ENCODE data around the gene TMEM108. TPM values are rescaled to one million over a fixed set of nuclear protein-coding genes. Genes with fewer than 3 reads are reported as not detected.

The TMEM108 gene
- total RNA-seq, 2 donors from 2014 or later: not detected

DNA sequence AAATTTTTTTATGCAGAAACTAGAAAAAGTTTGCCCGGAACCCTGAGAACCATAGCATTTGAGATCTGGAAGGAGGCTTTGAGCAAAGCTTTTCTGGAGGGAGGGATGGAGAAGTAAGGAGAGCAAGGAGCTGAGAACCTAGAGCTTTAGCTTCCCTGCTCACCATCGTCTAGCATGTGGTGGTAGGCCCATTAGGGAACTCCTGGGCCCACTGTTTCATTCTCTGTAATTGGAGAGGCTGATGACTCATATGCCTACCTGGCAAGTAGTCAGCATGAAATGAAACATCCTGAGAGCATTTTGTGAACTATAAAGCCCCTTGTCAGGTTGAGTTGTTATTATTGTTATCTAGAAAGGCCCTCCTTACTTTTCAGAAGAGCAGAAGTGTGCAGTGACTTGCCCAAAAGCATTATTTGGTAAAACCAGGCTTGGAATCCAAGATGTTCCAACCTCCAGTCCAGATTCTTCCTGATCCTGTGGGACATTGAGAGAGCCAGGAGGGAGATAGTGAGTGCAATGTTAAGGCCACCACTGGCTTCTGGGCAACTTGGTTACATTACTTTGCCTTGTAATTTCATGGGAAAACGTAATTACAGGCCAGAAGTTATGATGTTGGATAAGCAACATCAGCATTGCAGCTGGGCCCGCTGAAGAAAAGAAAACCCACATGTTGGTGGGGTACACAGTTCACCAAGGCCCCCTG lies 257.2 kb downstream of the TMEM108 start:
- Mint-ChIP-seq H3K9me3 (no peaks in the 10 kb centered on the region), H3K36me3 (no peaks in the 10 kb centered on the region), H3K27ac (no peak overlapping the region)
- peak; percentile 39 to 90 for ATAC-seq
- DNase-seq (ENCODE audit: low spot score in 2 of 2): no peak

DNA sequence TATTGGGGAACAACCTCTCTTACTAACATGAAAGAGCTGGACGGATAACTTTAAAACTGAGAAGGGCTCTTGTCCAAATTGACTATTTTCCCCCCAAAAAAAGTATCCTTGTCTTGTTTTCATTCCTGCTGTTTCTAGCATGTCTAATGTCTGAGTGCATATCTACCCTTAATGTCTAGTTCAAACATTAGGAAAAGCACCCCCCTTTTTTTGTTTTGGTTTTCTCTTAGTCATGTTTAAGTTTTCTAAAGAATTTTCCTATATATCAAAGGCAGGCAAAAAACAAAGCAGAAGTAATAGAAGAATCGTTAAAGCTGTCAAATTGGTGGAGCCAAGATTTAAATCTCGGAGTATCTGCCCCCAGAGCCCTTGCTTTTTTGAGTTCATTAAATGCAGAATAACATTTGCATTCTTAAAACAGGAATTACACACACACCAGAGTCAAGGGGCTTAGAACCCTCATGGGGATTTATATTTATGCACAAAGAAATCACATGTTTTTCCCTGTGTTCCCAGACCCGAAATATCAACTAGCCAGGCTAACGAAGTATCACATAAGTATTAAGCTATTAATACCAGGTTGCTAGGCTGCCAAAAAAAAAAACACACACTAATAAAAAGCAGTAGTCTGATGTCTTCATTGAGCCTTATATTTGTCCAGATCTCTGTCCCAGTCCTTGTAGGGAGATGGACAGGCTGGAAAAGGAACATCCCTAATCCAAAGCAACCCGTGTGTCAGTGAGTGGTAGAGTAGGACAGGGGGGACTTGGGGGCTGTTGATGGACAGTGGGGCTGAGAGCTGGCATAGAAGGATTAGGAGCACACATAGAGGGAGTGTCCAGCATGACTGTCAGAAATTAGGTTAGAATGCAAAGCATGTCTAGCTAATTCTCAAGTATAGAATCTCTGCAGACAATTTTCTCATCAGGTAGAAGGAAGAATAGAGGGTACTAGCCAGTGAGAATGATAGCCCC lies 258.0 kb downstream of the TMEM108 start:
- no peaks in the 10 kb centered on the region for H3K36me3 Mint-ChIP-seq
- H3K27ac Mint-ChIP-seq: peak overlapping the region in 1 of 2 donors; percentile 45
- ATAC-seq (no peak), DNase-seq (ENCODE audit: low spot score in 2 of 2) (no peak)
- H3K9me3 Mint-ChIP-seq: no peaks in the 10 kb centered on the region

DNA sequence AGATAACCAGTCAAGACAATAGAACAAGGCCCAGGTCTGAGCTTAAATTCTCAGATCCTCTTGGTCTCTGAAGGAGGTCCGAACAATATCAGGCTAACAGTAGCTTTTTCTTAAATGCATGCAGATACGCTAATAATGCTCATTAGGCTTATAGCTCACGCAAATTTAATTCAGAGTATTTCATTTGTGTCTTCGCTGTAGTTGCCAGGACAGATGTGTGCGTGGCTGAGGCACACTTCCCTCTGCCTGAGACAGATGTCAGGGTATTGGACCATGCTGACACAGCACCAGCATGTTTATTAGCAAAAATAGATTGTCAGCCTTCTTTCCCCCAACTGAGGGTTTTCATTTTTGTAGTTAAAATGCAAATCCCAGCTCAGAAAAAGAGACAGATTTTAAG lies 258.8 kb downstream of the TMEM108 start:
- DNase-seq (ENCODE audit: low spot score in 2 of 2) (no peak), ATAC-seq (no peak)
- Mint-ChIP-seq H3K27ac (no peak overlapping the region), H3K9me3 (no peaks in the 10 kb centered on the region), H3K36me3 (no peaks in the 10 kb centered on the region)

DNA sequence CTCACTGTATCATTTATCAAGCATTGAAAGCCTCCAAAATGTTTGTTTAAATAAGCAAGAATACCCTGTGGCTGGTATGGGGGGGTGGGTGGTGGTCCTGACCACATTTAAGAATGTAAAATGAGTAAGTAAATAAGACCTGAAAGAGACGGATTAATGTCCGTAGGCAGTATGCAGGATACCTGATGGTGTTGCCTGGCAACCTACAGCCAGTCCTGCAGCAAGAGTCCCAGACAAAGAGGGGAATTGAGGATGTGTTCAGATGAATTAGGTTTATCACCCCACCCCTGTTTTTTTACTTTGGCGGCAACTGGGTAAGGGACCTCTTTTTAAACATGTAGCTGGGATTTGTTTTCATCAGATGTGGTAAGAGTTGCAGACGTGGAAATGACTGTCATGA lies 261.9 kb downstream of the TMEM108 start:
- no peak for DNase-seq (ENCODE audit: low spot score in 2 of 2)
- no peak overlapping the region for H3K27ac Mint-ChIP-seq
- H3K36me3 Mint-ChIP-seq: no peaks in the 10 kb centered on the region
- no peak for ATAC-seq
- no peaks in the 10 kb centered on the region for H3K9me3 Mint-ChIP-seq

DNA sequence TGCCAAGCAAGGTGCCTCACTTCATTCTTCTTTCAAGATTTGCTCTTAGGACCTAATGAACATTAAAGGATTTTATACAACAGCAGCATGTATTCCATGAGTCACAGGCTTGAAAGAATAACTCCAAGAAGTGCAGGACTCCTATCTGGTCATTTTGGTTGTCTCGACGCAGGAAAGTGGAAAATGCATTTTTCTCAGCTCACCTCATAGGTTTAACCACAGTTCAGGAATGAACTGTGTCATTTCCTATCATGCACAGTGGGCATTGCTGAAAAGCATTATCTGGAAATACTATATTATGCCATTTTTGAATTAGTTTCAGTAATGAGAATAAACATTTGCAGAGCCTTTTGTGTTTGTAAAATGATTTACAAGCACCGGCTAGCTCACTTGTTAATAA lies 263.0 kb downstream of the TMEM108 start:
- H3K27ac Mint-ChIP-seq: no peak overlapping the region
- no peaks in the 10 kb centered on the region for H3K36me3 Mint-ChIP-seq
- no peaks in the 10 kb centered on the region for H3K9me3 Mint-ChIP-seq
- no peak for DNase-seq (ENCODE audit: low spot score in 2 of 2)
- ATAC-seq: no peak

DNA sequence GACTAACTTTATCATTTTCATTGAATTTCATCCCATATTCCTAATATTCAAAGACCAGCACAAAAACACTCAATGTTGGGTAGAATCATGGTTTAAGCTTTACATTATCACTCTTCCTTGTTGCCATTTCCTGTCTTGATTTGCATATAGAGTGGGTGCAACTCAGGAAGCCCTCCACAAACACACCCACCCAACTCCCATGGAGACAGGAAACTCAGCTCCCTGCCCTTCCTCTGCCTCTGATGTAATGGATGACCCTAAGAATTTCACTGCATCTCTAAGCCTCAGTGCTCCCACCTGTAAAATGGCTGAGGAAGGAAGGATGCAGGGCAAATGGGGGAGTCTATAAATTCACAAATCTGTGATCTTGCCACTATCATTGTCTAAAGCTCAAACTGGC lies 263.5 kb downstream of the TMEM108 start:
- Mint-ChIP-seq H3K36me3 (no peaks in the 10 kb centered on the region), H3K9me3 (no peaks in the 10 kb centered on the region), H3K27ac (no peak overlapping the region)
- no peak for ATAC-seq
- no peak for DNase-seq (ENCODE audit: low spot score in 2 of 2)

DNA sequence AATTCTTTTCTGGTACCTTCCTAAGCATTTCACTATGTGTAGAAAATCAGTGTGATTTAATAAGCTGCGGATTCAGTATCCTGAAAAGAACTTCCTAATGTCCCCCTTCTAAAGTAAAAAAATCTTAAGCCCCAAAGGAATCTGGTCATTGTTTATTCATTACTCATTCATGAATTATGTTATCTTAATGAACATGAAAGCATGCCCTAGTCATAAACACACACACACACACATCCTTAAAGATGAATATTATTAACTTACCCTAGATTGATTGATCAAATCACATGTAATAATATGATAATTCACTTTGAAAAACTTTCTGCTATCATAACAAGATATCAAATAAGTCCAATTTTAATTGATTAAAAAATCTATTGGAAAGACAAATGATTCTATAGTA lies 265.2 kb downstream of the TMEM108 start:
- DNase-seq (ENCODE audit: low spot score in 2 of 2) (no peak), ATAC-seq (no peak)
- peaks cover 0 to 5% of the 10 kb centered on the region in 2 donors for H3K9me3 Mint-ChIP-seq
- H3K36me3 Mint-ChIP-seq: no peaks in the 10 kb centered on the region
- no peak overlapping the region for H3K27ac Mint-ChIP-seq

DNA sequence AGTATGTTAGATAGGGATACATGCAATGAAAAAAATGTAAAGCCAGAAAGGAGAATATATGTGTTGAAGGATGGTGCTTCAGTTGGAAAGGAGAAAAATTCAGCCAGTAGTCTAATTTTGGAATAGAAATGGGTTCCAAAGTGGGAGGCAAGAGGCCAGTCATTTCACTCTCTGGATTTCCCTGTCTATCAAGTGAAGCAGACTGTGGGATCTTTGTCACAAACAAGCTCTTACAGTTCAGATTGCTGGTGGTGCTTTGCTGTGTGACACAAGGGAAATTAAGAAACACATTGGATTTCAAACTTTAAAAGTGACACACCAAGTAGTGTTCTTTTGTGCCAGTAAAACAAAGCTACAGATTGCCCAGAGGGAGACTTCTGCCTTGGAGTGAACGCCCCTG lies 279.7 kb downstream of the TMEM108 start:
- H3K27ac Mint-ChIP-seq: no peak overlapping the region
- H3K9me3 Mint-ChIP-seq: peaks cover 5 to 20% of the 10 kb centered on the region in 2 donors
- H3K36me3 Mint-ChIP-seq: peaks cover 0 to 13% of the 10 kb centered on the region in 2 donors
- ATAC-seq: no peak
- no peak for DNase-seq (ENCODE audit: low spot score in 2 of 2)

DNA sequence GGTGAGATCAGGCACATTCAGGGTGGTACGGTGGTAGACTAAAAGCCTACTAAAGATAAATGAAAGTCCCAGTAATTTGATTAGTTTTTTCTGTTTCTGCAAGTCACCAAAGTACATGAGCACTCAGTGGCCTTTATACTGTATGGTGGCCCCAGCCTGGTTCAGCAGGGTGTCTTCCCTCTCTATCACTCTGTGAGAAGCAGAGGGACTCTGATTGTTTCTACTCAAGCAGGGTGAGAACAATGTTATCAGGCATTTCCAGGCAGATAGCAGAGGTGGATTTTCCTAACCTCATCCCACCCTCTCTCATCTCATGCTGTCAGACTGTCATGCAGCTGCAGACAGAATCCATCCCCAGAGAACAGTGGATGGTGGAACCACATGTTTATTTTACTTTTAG lies 290.2 kb downstream of the TMEM108 start:
- no peak for ATAC-seq
- Mint-ChIP-seq H3K27ac (no peak overlapping the region), H3K9me3 (no peaks in the 10 kb centered on the region), H3K36me3 (no peaks in the 10 kb centered on the region)
- DNase-seq (ENCODE audit: low spot score in 2 of 2): no peak

DNA sequence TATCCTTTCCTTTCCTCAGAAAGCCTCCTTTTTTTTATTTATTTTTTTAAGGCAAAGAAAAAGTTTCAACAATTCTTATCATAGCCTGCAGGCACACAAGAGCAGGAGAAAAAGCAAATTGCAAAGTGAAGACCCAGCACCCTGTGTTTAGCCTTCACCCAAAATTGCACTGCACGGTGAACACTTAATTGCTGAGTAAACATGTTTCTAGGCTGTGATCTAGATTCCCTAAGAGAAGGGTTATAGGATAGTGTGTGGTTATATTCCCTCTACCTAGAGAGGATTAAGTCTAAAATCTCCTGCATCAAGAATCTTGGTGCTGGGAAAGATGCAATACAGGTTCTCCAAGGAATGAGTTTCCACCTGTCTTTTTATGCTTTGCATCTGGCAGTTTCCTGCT lies 291.4 kb downstream of the TMEM108 start:
- ATAC-seq: no peak

DNA sequence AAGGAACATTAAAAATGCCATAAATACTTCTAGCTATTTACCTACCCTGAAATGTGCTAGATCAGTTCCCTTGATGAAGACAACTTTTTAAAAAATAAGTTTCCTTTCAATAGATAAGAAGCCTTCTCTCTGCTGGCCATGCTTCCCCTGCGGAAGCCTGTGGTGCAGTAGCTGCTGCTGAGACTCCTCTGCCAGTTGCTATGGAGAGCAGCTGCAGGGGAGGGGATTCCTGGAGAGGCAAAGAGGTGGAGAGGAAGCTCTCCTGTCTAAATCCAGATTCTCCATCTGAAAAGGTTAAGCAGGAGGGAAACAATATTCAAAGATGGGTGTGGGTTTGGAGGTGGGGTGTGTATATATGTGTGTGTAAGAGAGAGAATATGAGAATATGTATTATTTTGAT lies 291.9 kb downstream of the TMEM108 start:
- Mint-ChIP-seq H3K9me3 (no peaks in the 10 kb centered on the region), H3K36me3 (no peaks in the 10 kb centered on the region), H3K27ac (no peak overlapping the region)
- ATAC-seq (no peak), DNase-seq (ENCODE audit: low spot score in 2 of 2) (no peak)

More for the DNA sequence above, 291.4 kb downstream of the TMEM108 start:
- H3K36me3 Mint-ChIP-seq: no peaks in the 10 kb centered on the region
- no peak overlapping the region for H3K27ac Mint-ChIP-seq
- DNase-seq (ENCODE audit: low spot score in 2 of 2): no peak
- no peaks in the 10 kb centered on the region for H3K9me3 Mint-ChIP-seq

DNA sequence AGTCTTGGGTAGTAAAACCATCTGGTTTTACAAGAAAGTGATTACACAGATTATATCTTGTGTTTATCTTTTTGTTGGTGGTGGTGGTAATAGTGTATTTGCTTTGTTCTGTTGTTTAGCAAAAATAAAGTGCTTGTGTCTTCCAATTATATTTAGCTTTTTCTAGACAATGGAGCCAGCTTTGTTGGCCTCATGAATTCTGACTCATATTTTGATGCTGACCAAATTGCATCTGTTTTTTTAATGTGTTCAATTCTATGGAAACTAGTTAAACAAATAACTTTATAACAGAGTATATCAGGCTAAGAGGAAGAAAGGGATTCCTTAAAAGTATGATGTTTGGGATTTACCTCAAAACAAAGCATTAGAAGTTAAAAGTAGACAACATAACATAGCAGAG lies 292.3 kb downstream of the TMEM108 start:
- DNase-seq (ENCODE audit: low spot score in 2 of 2): no peak
- Mint-ChIP-seq H3K27ac (no peak overlapping the region), H3K9me3 (no peaks in the 10 kb centered on the region), H3K36me3 (no peaks in the 10 kb centered on the region)
- ATAC-seq: no peak

DNA sequence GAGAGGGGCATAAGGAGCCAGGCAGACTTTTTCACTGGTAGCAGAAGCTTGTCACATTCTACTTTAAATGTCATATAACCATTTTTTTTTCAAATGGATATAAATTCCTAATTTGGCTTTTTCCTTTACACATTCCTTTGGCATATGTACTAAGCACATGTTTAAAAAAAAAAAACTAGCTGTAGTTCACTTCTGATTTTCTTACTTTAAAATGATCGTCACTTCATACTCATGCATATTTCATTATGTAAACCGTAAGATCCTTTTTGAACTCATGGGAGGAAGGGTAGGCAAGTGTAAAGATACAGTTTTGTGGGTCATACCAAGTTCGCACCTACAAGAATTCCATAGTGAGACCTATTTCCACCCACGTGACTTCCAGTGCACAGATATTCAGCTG lies 316.5 kb downstream of the TMEM108 start:
- H3K9me3 Mint-ChIP-seq: peaks cover 0 to 4% of the 10 kb centered on the region in 2 donors
- no peak for ATAC-seq
- peaks cover 0 to 11% of the 10 kb centered on the region in 2 donors for H3K36me3 Mint-ChIP-seq
- H3K27ac Mint-ChIP-seq: no peak overlapping the region
- DNase-seq (ENCODE audit: low spot score in 2 of 2): no peak

DNA sequence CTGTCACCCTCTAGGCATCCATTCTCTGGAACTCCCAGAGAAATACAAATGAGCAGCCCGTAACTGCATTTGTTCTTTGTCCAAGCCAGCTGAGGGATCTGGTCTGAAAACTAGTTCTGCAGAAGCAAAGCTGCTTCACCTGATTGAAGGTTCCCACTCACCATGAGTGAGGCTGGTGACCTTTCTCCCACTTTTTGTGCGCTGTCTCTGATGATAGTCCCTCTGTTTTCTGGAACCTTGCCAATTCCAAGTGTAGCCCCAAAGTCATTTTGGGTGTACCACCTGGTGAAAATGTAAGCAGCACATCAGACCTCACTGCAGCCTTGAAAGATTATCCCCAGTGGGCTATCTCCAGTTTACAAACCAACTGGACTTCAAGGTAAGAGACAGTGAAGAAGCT lies 322.3 kb downstream of the TMEM108 start:
- Mint-ChIP-seq H3K36me3 (peaks cover 0 to 11% of the 10 kb centered on the region in 2 donors), H3K27ac (no peak overlapping the region), H3K9me3 (peaks cover 0 to 4% of the 10 kb centered on the region in 2 donors)
- no peak for DNase-seq (ENCODE audit: low spot score in 2 of 2)
- ATAC-seq: no peak

DNA sequence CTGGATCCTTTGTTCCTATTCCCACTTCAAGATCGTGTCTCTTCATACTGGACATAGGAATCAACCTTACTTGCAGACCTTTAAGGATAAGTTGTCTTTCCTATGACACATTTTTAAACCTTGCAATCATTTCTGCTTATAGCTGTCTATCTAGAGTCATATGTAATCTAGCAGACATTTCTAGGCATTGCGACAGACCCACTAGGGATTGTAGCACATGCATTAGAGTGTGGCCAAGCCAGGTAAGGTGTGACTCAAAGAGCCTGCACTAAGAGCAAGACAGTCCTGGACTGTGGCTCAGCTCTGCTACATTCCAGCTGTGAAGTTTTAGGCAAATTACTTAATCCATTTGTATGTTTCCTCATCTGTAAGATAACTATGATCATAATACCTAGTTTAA lies 322.8 kb downstream of the TMEM108 start:
- Mint-ChIP-seq H3K27ac (no peak overlapping the region), H3K36me3 (peaks cover 0 to 10% of the 10 kb centered on the region in 2 donors), H3K9me3 (peaks cover 0 to 4% of the 10 kb centered on the region in 2 donors)
- ATAC-seq (no peak), DNase-seq (ENCODE audit: low spot score in 2 of 2) (no peak)

DNA sequence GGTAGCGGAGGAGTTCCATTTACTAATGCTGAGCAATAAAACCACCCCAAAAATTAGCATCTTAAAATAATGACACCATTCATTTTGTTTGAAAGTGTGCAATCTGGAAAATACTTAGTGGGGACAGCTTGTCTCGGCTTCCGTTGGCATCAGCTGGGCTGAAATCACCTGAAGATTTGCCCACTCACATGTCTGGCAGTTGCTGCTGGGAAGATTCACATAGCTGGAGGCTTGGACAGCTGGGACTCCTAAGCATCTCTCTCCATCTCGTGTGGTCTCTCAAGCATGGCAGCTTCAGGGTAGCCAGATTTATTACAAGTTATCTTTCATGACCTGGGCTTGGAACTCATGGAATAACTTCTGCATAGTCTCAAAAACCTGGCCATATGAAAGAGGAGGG lies 323.2 kb downstream of the TMEM108 start:
- no peak for DNase-seq (ENCODE audit: low spot score in 2 of 2)
- peaks cover 0 to 1% of the 10 kb centered on the region in 2 donors for H3K9me3 Mint-ChIP-seq
- no peak for ATAC-seq
- H3K27ac Mint-ChIP-seq: no peak overlapping the region
- H3K36me3 Mint-ChIP-seq: peaks cover 0 to 6% of the 10 kb centered on the region in 2 donors

DNA sequence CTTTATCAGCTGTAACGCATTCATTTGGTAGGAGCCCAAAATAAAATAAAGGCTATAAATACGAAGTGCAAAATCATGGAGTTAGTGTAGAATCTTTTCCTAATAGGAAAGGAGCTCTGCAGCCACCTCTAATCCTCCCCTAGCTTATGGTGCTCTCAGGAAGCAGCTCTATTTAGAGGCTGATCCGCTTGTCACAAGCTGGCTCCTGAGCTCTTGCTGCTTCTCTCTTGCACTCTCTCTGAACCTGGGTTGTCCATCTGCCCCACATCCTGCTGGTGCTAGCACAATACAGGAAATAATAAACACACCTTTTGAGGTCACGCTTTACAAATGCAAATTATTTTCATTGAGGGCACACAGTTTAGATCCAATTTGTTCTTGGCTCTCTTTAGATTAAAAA lies 324.3 kb downstream of the TMEM108 start:
- DNase-seq (ENCODE audit: low spot score in 2 of 2) (no peak), ATAC-seq (no peak)
- no peak overlapping the region for H3K27ac Mint-ChIP-seq
- H3K36me3 Mint-ChIP-seq: no peaks in the 10 kb centered on the region
- no peaks in the 10 kb centered on the region for H3K9me3 Mint-ChIP-seq

Measured in activated naive CD4-positive, alpha-beta T cell treated with anti-CD3 and anti-CD28 coated beads, Interleukin-2, amount 50 U/mL, for 72 hours (primary cell).